PFSK-1 (cell line): ENCODE results near the gene CTCF.

ENCODE experiments used
- POLR2AphosphoS5 ChIP-seq: IDR thresholded peaks from 2 replicates; pipeline ENCODE4 v1.6.1; 2012; ENCODE audit warnings: low read depth, mild to moderate bottlenecking, control low read depth, low read length, moderate library complexity
- TF ChIP-seq, protein P1 (sequence below), 2 experiments: IDR thresholded peaks; 2 replicates each; pipeline versions ENCODE4 v1.6.1 to v1.8.0; 2011 to 2012; ENCODE audit warnings: low read depth in 2 of 2, low read length in 2 of 2, control low read depth in 1 of 2, inconsistent platforms in 1 of 2, mild to moderate bottlenecking in 1 of 2, moderate library complexity in 1 of 2; ENCODE audit not compliant: insufficient read depth in 1 of 2

DNA sequence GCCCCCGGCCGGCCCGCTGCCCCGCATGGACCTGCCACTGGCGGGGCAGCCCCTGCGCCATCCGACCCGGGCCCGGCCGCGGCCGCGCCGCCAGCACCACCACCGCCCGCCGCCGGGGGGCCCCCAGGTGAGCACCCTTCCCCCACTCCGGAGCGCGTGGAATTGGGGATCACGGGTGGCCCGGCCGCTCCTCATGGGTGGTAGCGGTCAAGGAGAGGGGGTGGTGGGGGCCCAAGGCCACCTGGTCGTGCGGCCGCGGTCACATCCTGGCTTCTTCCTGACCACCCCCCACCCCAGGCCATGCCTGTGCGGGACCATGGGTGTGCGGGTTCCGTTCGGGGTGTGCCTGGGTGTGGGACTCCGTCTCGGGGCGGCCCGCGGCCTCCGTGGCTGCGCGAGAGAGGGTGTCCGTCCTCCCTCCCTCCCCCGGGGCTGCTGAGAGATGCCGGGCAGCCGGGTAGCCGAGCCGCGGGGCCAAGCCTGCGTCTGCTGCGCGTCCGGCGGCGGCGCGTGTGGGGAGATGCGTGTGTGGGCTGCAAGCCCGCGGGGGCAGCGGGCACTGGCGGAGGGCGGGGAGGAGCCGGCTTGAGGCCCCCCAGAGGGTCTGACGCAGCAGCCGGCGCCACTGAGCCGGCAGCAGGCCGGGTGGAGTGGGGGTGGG lies 90.9 kb downstream of the CTCF start:
- TF ChIP-seq, protein P1, sequence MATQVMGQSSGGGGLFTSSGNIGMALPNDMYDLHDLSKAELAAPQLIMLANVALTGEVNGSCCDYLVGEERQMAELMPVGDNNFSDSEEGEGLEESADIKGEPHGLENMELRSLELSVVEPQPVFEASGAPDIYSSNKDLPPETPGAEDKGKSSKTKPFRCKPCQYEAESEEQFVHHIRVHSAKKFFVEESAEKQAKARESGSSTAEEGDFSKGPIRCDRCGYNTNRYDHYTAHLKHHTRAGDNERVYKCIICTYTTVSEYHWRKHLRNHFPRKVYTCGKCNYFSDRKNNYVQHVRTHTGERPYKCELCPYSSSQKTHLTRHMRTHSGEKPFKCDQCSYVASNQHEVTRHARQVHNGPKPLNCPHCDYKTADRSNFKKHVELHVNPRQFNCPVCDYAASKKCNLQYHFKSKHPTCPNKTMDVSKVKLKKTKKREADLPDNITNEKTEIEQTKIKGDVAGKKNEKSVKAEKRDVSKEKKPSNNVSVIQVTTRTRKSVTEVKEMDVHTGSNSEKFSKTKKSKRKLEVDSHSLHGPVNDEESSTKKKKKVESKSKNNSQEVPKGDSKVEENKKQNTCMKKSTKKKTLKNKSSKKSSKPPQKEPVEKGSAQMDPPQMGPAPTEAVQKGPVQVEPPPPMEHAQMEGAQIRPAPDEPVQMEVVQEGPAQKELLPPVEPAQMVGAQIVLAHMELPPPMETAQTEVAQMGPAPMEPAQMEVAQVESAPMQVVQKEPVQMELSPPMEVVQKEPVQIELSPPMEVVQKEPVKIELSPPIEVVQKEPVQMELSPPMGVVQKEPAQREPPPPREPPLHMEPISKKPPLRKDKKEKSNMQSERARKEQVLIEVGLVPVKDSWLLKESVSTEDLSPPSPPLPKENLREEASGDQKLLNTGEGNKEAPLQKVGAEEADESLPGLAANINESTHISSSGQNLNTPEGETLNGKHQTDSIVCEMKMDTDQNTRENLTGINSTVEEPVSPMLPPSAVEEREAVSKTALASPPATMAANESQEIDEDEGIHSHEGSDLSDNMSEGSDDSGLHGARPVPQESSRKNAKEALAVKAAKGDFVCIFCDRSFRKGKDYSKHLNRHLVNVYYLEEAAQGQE (IDR thresholded peaks at IDR 0.05; ENCODE audit: insufficient read depth in 1 of 2, low read depth in 2 of 2, low read length in 2 of 2): no peak
- TF ChIP-seq POLR2AphosphoS5: no peak
